Neural crest cell (in vitro differentiated cells): ENCODE measurements around the gene MISP3. TPM values are rescaled to one million over a fixed set of nuclear protein-coding genes. Genes with fewer than 3 reads are reported as not detected.

Experiments
- DNase-seq: peaks from one replicate; pipeline ENCODE4 v3.0.0; 2021; ENCODE audit warnings: low read depth, mixed read lengths, low spot score
- H3K27ac Mint-ChIP-seq: one replicate; pipeline ENCODE4 v1.8.0; 2021; ENCODE audit warnings: mild to moderate bottlenecking, mixed read lengths; ENCODE audit not compliant: unreplicated experiment
- H3K27me3 Mint-ChIP-seq: 2 replicates; pipeline ENCODE4 v1.8.0; 2021; ENCODE audit warnings: low read depth, mild to moderate bottlenecking, mixed read lengths
- H3K36me3 Mint-ChIP-seq: 2 replicates; pipeline ENCODE4 v1.8.0; 2021; ENCODE audit warnings: low read depth, mild to moderate bottlenecking, mixed read lengths
- H3K4me1 Mint-ChIP-seq: 2 replicates; pipeline ENCODE4 v1.8.0; 2021; ENCODE audit warnings: mixed read lengths
- H3K4me3 Mint-ChIP-seq: one replicate; pipeline ENCODE4 v1.8.0; 2021; ENCODE audit warnings: mild to moderate bottlenecking, mixed read lengths
- H3K9me3 Mint-ChIP-seq: 2 replicates; pipeline ENCODE4 v1.8.0; 2021; ENCODE audit warnings: mixed read lengths
- total RNA-seq: library from RNA; stranded (reverse); gene quantifications from 2 replicates; pipeline ENCODE4 v1.2.1, GENCODE V29; 2021
- TF ChIP-seq, protein P1 (sequence below): fragments of 200-600 bp; sonication (generic); conservative IDR thresholded peaks from 2 replicates; pipeline ENCODE4 v1.5.0; 2021; ENCODE audit warnings: antibody characterized with exemption, mild to moderate bottlenecking

MISP3 gene
- total RNA-seq, 1 donor from 2014 or later, result 0.98 TPM

DNA sequence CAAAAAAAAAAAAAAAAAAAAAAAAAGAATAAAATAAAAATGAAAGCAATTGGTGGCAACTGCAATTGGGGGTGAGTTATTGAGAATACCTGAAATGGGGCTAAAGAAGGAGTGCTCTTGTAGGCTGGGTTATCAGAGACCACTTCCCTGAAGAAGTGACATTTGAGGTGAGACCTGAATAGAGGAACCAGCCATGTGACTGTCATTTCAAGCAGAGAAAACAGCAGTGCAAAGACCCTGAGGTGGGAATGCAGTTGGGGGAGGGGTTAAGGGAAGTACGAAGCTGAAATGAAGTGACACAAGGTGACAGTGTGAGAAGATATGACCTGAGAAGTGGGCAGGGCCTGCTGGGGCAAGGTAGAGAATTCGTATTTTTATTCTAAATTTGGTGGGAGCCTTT is 6.5 kb upstream of the MISP3 start:
- H3K4me3 Mint-ChIP-seq, result no peak overlapping the region
- peaks cover 10% of the 10 kb centered on the region for H3K27me3 Mint-ChIP-seq
- no peak overlapping the region for H3K27ac Mint-ChIP-seq
- no peaks in the 10 kb centered on the region for H3K36me3 Mint-ChIP-seq
- no peak for DNase-seq
- H3K9me3 Mint-ChIP-seq, result no peaks in the 10 kb centered on the region
- H3K4me1 Mint-ChIP-seq, result no peaks in the 10 kb centered on the region
- TF ChIP-seq, protein P1, sequence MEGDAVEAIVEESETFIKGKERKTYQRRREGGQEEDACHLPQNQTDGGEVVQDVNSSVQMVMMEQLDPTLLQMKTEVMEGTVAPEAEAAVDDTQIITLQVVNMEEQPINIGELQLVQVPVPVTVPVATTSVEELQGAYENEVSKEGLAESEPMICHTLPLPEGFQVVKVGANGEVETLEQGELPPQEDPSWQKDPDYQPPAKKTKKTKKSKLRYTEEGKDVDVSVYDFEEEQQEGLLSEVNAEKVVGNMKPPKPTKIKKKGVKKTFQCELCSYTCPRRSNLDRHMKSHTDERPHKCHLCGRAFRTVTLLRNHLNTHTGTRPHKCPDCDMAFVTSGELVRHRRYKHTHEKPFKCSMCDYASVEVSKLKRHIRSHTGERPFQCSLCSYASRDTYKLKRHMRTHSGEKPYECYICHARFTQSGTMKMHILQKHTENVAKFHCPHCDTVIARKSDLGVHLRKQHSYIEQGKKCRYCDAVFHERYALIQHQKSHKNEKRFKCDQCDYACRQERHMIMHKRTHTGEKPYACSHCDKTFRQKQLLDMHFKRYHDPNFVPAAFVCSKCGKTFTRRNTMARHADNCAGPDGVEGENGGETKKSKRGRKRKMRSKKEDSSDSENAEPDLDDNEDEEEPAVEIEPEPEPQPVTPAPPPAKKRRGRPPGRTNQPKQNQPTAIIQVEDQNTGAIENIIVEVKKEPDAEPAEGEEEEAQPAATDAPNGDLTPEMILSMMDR, result no peak

DNA sequence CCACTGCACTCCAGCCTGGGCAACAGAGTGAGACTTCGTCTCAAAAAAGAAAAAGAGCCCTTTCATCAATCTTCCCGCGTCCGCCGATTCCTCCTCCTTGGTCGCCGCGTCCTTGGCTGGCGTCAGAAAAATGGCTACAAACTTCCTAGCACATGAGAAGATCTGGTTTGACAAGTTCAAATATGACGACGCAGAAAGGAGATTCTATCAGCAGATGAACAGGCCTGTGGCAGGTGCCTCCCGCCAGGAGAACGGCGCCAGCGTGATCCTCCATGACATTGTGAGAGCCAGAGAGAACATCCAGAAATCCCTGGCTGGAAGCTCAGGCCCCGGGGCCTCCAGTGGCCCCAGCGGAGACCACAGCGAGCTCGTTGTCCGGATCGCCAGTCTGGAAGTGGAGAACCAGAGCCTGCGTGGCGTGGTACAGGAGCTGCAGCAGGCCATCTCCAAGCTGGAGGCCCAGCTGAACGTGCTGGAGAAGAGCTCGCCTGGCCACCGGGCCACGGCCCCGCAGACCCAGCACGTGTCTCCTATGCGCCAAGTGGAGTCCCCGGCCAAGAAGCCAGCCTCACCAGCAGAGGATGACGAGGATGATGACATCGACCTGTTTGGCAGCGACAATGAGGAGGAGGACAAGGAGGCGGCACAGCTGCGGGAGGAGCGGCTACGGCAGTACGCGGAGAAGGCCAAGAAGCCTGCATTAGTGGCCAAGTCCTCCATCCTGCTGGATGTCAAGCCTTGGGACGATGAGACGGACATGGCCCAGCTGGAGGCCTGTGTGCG is 2.1 kb upstream of the MISP3 start:
- no peaks in the 10 kb centered on the region for H3K9me3 Mint-ChIP-seq
- peak overlapping the region; percentile 64 for H3K4me3 Mint-ChIP-seq
- H3K36me3 Mint-ChIP-seq, result no peaks in the 10 kb centered on the region
- DNase-seq, result no peak
- TF ChIP-seq, protein P1, result no peak
- H3K27me3 Mint-ChIP-seq, result peaks cover 28% of the 10 kb centered on the region
- H3K27ac Mint-ChIP-seq, result no peak overlapping the region
- H3K4me1 Mint-ChIP-seq, result peaks cover 14% of the 10 kb centered on the region

DNA sequence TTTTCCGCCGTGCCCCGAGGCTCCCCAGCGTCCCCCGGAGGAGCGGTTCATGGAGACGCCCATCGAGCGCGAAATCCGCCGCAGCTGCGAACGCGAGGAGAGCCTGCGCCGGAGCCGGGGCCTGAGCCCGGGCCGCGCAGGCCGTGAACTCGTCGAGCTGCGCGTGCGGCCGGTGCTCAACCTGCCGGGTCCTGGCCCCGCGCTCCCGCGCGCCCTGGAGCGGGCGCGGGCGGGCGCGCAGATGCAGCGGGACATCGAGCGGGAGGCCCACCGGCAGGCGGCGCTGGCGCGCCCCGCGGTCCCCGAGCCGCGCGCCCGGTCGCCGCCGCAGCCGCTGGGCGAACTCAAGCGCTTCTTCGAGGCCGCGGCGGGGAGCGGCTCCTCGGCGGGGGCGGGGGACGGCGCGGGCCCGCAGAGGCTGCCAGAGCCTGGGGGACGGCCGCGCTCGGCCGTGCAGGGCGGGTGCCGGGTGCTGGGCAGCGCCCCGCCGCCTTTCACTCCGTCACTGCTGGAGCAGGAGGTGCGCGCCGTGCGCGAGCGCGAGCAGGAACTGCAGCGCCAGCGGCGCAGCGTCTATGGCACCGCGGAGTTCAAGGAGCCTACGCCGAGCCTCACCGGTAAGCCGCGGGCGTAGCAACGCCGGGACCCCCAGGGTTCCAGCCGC is 807 bp downstream of the MISP3 start:
- Mint-ChIP-seq H3K9me3 (no peaks in the 10 kb centered on the region), H3K4me1 (peaks cover 14% of the 10 kb centered on the region), H3K27ac (no peak overlapping the region), H3K27me3 (peaks cover 25% of the 10 kb centered on the region), H3K4me3 (peak overlapping the region; percentile 88), H3K36me3 (no peaks in the 10 kb centered on the region)
- TF ChIP-seq, protein P1, result peak; percentile 66
- DNase-seq, result peak; percentile 73

DNA sequence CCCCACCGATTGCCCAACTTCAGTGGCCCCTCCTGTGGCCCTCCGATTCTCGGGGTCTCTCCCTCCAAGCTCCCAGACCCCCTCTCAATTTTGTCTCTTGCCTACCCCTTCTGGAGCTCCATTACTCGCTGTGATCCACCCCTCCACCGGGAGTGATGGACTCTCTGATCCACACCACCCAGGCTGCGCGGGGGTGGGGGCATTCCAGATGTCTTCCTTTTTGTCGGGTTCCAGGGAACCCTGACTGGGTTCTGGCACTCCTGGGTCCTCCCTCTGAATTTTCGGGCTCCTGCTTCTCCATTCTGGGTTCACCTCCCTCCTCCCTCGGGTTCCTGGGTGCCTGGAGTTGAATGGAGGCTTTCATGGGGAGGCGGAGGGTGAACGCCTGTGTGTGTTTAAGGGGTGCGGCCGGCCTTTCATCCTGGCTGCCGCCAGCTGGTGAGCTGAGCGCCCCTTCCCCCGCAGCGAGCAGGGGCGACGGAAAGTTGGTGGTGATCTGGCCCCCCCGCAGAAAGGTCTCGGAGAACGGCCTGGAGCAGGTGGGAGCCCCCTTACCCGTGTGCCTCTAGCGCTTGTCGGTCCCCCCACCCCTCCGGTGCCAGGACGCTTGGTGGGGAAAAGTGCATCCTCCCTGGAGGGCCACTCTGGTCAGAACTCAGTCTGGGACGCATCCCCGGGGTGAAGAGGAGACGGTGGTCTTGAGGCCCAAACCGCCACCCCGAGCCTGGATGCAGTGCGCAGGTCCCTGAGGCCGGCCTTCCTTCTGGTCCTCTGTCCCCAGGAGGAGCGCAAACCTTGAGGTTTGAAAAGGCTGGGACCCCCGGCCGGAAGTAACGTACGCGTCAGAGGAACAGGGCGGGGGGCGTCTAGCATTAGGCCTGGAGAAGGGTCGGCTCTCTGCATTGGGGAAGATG is 1.6 kb downstream of the MISP3 start:
- Mint-ChIP-seq H3K4me1 (peaks cover 14% of the 10 kb centered on the region), H3K27ac (no peak overlapping the region), H3K4me3 (peak overlapping the region; percentile 88), H3K36me3 (no peaks in the 10 kb centered on the region), H3K9me3 (no peaks in the 10 kb centered on the region), H3K27me3 (peaks cover 25% of the 10 kb centered on the region)
- no peak for DNase-seq
- TF ChIP-seq, protein P1, result no peak

DNA sequence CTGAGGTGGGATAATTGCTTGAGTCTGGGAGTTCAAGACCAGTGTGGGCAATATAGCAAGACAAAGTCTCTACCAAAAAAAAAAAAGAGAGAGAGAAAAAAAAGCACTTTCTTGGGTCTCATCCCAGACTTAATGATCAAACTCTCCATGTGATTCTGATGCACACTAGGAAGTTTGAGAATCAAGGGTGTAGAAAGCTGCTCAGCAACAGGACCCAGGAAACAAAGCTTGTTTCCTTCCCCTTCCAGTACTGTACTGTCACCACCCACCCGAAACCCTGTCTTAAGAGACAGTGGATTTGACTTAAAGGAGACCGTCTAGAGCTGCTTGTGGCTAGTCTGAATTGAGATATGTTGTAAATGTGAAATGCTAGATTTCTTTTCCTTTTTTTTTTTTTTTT is 5.8 kb downstream of the MISP3 start:
- Mint-ChIP-seq H3K4me1 (peaks cover 36% of the 10 kb centered on the region), H3K36me3 (no peaks in the 10 kb centered on the region), H3K27me3 (peaks cover 23% of the 10 kb centered on the region), H3K4me3 (peak overlapping the region; percentile 44), H3K27ac (no peak overlapping the region), H3K9me3 (no peaks in the 10 kb centered on the region)
- TF ChIP-seq, protein P1, result no peak
- no peak for DNase-seq
